ENCODE data around the gene HNRNPAB. TPM values are rescaled to one million over a fixed set of nuclear protein-coding genes. Genes with fewer than 3 reads are reported as not detected.

The HNRNPAB gene
- total RNA-seq, 1 donor from 2014 or later = 393 TPM

- Mint-ChIP-seq H3K4me3 (ENCODE audit: low read depth) (no peak overlapping the region), H3K27me3 (ENCODE audit: low read depth) (no peaks in the 10 kb centered on the region), H3K27ac (no peak overlapping the region), H3K9me3 (no peaks in the 10 kb centered on the region), H3K36me3 (ENCODE audit: low read depth) (peaks cover 92% of the 10 kb centered on the region), H3K4me1 (ENCODE audit: low read depth) (peaks cover 27% of the 10 kb centered on the region)
- intact Hi-C loops (cut with micrococcal nuclease) = loop anchor here (10.0 kb wide), 2 partner anchors 615 to 1205 kb away; partner anchors contain the start of genes TMED9 and UIMC1
- DNase-seq (ENCODE audit: low spot score) = no peak
Measured at GRCh38 chr5:178209334-178210072, 5.2 kb downstream of the HNRNPAB start.

DNA sequence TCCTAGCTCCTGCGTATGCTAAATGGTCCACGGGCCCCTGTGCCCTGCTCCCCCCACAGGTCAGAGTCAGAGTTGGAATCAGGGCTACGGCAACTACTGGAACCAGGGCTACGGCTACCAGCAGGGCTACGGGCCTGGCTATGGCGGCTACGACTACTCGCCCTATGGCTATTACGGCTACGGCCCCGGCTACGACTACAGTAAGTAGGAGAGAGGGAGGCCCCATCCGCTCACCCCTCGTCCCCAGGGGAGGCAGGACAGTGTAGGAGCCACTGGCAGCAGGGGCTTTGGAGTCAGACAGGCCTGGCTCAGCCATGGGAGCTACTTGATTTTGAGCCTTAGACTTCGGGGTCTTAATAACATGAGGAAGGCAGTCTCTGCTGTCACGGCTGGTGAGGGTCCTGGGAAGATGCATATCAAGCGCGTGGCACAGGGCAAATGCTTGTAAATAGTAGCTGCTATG lies 5.8 kb downstream of the HNRNPAB start:
- intact Hi-C loops (cut with micrococcal nuclease) = no loop called here
- Mint-ChIP-seq H3K27me3 (ENCODE audit: low read depth) (no peaks in the 10 kb centered on the region), H3K4me1 (ENCODE audit: low read depth) (peaks cover 27% of the 10 kb centered on the region), H3K27ac (peak overlapping the region; percentile 22), H3K9me3 (no peaks in the 10 kb centered on the region), H3K36me3 (ENCODE audit: low read depth) (peaks cover 98% of the 10 kb centered on the region), H3K4me3 (ENCODE audit: low read depth) (no peak overlapping the region)
- DNase-seq (ENCODE audit: low spot score) = no peak

- Mint-ChIP-seq H3K27ac (no peak overlapping the region), H3K9me3 (no peaks in the 10 kb centered on the region), H3K4me1 (ENCODE audit: low read depth) (peaks cover 27% of the 10 kb centered on the region), H3K27me3 (ENCODE audit: low read depth) (no peaks in the 10 kb centered on the region), H3K36me3 (ENCODE audit: low read depth) (peaks cover 98% of the 10 kb centered on the region), H3K4me3 (ENCODE audit: low read depth) (no peak overlapping the region)
- no peak for DNase-seq (ENCODE audit: low spot score)
- intact Hi-C loops (cut with micrococcal nuclease) = no loop called here
Measured at GRCh38 chr5:178210686-178211085, 6.4 kb downstream of the HNRNPAB start.

DNA sequence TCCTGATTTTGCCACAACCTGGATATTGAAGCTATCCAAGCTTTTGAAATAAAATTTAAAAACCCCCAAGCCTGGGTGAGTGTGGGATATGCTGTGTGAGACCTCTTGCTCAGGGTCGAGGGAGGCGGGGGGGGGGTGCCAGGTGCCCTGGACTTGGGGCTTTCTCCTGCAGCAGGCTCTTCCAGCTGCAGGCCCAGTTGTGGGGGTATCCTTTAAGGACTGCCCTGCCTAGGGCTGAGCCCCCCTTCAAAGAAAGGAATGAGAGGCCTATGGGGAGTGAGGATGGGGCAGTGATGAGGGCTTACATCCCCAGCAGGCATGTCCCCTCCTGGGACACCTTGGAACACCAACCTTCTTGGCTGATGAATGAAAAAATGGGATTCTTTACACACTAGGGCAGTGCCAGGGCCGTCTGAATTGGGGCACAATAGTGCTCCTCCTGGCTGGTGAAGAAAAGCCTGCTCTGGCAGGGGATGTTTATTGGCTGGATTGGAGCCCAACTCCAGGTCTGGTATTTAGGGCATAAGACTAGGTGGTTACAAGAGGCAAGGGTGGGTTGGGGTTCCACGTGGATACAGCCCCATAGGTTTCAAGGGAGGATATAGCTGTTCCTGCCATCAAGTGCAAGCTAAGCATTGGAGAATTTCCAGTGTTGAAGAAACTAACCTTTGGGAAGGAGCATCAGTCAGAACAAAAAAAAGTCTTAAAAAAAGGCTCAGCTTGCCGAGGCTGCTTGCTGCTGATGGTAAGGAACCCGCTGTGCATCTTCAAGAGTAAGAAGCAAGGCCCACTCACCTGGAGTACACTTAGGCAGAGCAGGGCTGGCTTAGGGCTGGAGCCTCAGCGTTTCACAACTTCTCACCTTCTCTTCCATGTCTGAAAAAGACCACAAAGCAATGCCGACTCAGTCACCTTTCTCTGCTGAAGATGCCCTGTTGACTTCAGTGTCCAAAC lies 7.0 kb downstream of the HNRNPAB start:
- Mint-ChIP-seq H3K27ac (no peak overlapping the region), H3K4me1 (ENCODE audit: low read depth) (peaks cover 23% of the 10 kb centered on the region), H3K4me3 (ENCODE audit: low read depth) (no peak overlapping the region), H3K36me3 (ENCODE audit: low read depth) (peaks cover 97% of the 10 kb centered on the region), H3K27me3 (ENCODE audit: low read depth) (no peaks in the 10 kb centered on the region), H3K9me3 (no peaks in the 10 kb centered on the region)
- intact Hi-C loops (cut with micrococcal nuclease) = no loop called here
- no peak for DNase-seq (ENCODE audit: low spot score)

GRCh38 chr5:178212241-178213002 lies 8.1 kb downstream of the HNRNPAB start:
- Mint-ChIP-seq H3K36me3 (ENCODE audit: low read depth) (peaks cover 92% of the 10 kb centered on the region), H3K9me3 (no peaks in the 10 kb centered on the region), H3K27me3 (ENCODE audit: low read depth) (no peaks in the 10 kb centered on the region), H3K27ac (no peak overlapping the region), H3K4me1 (ENCODE audit: low read depth) (peaks cover 16% of the 10 kb centered on the region), H3K4me3 (ENCODE audit: low read depth) (no peak overlapping the region)
- intact Hi-C loops (cut with micrococcal nuclease) = no loop called here
- no peak for DNase-seq (ENCODE audit: low spot score)

- Mint-ChIP-seq H3K4me3 (ENCODE audit: low read depth) (no peak overlapping the region), H3K36me3 (ENCODE audit: low read depth) (peaks cover 86% of the 10 kb centered on the region), H3K4me1 (ENCODE audit: low read depth) (peaks cover 13% of the 10 kb centered on the region), H3K9me3 (no peaks in the 10 kb centered on the region), H3K27me3 (ENCODE audit: low read depth) (no peaks in the 10 kb centered on the region), H3K27ac (no peak overlapping the region)
- no peak for DNase-seq (ENCODE audit: low spot score)
- intact Hi-C loops (cut with micrococcal nuclease) = no loop called here
Measured at GRCh38 chr5:178213003-178213461, 8.7 kb downstream of the HNRNPAB start.

DNA sequence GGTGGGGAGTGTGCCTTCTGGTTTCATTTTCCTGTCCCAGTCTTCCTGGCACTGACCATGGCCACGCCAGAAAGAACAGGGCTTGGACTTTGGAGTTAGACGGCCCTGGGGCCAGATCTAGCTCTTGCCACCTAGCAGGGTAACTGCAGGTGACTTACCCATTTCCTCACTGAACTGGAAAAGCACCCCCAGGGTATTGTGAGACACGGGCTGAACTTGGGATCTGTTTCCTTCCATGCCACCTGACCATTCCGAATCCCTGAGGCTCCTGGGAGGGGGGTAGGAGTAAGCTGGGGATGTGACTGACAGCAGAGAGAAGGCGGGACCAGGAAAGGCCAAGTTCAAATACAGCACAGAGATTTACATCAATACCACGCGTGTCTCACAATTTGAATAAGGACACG lies 9.4 kb downstream of the HNRNPAB start:
- intact Hi-C loops (cut with micrococcal nuclease) = no loop called here
- H3K9me3 Mint-ChIP-seq = no peaks in the 10 kb centered on the region
- H3K36me3 Mint-ChIP-seq (ENCODE audit: low read depth) = peaks cover 86% of the 10 kb centered on the region
- H3K27ac Mint-ChIP-seq = no peak overlapping the region
- no peak overlapping the region for H3K4me3 Mint-ChIP-seq (ENCODE audit: low read depth)
- peaks cover 10% of the 10 kb centered on the region for H3K4me1 Mint-ChIP-seq (ENCODE audit: low read depth)
- no peaks in the 10 kb centered on the region for H3K27me3 Mint-ChIP-seq (ENCODE audit: low read depth)
- DNase-seq (ENCODE audit: low spot score) = no peak

DNA sequence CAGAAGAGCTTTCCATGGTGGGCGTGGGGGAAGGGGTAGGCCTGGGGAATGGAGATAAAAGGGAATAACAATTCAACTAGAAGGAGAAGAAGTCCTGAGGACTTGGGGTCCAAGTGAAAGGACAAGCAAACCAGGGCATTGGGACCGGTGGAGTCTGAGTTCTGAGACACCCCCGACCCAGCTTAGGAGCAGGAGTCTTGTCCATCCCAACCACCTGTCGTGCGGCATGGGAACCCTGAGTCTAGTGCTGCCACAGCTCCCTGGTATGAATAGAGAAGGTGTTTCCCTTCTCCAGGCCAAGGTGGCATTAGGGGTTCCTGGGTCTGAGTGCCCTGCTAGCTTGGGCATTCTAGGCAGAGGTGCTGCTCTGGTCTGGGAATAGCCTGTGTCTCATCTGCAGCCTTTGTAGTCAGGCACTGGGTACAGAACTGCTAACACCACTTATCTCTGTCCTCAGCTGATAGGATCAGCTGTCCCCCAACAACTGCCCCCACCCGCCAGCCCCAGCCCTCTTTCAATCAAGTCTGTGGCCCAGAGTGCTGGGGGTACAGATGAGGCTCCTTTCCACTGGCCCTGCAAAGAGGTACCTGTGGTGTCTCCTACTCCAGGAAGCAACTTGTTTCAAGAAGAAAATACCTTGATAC lies 9.9 kb downstream of the HNRNPAB start:
- no peaks in the 10 kb centered on the region for H3K27me3 Mint-ChIP-seq (ENCODE audit: low read depth)
- DNase-seq (ENCODE audit: low spot score) = no peak
- no peaks in the 10 kb centered on the region for H3K9me3 Mint-ChIP-seq
- H3K4me3 Mint-ChIP-seq (ENCODE audit: low read depth) = no peak overlapping the region
- peaks cover 86% of the 10 kb centered on the region for H3K36me3 Mint-ChIP-seq (ENCODE audit: low read depth)
- no peak overlapping the region for H3K27ac Mint-ChIP-seq
- peaks cover 6% of the 10 kb centered on the region for H3K4me1 Mint-ChIP-seq (ENCODE audit: low read depth)
- intact Hi-C loops (cut with micrococcal nuclease) = no loop called here

DNA sequence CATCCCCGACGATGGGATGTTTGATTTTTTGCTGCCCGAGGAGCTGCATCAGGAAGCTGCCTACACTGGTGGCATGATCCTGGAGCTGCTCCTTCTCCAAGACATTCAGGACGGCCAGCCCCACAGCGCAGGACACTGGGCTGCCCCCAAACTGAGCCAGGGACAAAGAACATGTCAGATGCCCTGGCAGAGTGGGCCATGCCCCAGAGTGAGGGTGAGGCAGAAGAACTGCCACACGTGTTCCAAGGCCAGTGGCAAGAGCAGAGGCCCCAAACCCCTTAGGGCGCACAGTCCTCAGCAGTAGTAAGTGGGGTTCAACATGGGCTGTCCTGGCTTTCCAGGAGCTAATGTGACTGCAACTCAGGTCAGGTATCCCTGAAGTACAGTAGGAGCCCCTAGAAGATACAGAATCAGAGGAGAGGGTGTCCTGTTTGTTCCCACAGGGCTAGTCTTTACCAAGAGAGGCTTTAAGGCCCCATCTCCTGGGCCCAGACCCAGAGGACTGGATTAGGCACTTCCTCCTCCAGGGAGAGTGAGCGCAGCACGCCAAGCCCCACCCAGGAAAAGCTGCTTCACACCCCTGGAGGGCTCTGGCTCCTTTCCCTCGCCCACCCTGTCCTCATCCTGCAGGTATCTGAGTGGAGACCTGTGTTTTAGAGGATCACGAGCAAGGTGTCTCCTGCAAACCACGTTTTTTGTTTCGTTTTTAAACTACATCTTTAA lies 11.1 kb downstream of the HNRNPAB start:
- intact Hi-C loops (cut with micrococcal nuclease) = no loop called here
- Mint-ChIP-seq H3K4me3 (ENCODE audit: low read depth) (no peak overlapping the region), H3K27ac (peak overlapping the region; percentile 39), H3K4me1 (ENCODE audit: low read depth) (peaks cover 3% of the 10 kb centered on the region), H3K36me3 (ENCODE audit: low read depth) (peaks cover 82% of the 10 kb centered on the region), H3K27me3 (ENCODE audit: low read depth) (no peaks in the 10 kb centered on the region), H3K9me3 (no peaks in the 10 kb centered on the region)
- DNase-seq (ENCODE audit: low spot score) = no peak

- H3K36me3 Mint-ChIP-seq (ENCODE audit: low read depth) = peaks cover 80% of the 10 kb centered on the region
- H3K27me3 Mint-ChIP-seq (ENCODE audit: low read depth) = no peaks in the 10 kb centered on the region
- H3K27ac Mint-ChIP-seq = peak overlapping the region; percentile 25
- no peak overlapping the region for H3K4me3 Mint-ChIP-seq (ENCODE audit: low read depth)
- intact Hi-C loops (cut with micrococcal nuclease) = no loop called here
- no peaks in the 10 kb centered on the region for H3K9me3 Mint-ChIP-seq
- DNase-seq (ENCODE audit: low spot score) = no peak
- peaks cover 3% of the 10 kb centered on the region for H3K4me1 Mint-ChIP-seq (ENCODE audit: low read depth)
Measured at GRCh38 chr5:178216088-178216534, 11.8 kb downstream of the HNRNPAB start.

DNA sequence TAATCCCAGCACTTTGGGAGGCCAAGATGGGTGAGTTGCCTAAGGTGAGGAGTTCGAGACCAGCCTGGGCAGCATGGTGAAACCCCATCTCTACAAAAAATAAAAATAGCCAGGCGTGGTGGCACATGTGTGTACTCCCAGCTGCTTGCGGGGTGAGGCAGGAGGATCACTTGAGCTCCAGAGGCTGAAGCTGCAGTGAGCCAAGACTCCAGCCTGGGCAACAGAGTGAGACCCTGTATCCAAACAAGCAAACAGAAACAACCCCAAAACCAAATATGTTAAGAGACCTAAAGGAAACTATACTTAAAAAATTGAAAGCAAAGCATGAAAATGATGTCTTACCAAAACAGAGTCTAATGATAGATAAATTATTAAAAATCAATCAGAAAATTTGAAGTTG lies 12.4 kb downstream of the HNRNPAB start:
- peaks cover 7% of the 10 kb centered on the region for H3K4me1 Mint-ChIP-seq (ENCODE audit: low read depth)
- peaks cover 80% of the 10 kb centered on the region for H3K36me3 Mint-ChIP-seq (ENCODE audit: low read depth)
- no peaks in the 10 kb centered on the region for H3K9me3 Mint-ChIP-seq
- intact Hi-C loops (cut with micrococcal nuclease) = no loop called here
- H3K27me3 Mint-ChIP-seq (ENCODE audit: low read depth) = no peaks in the 10 kb centered on the region
- no peak for DNase-seq (ENCODE audit: low spot score)
- no peak overlapping the region for H3K27ac Mint-ChIP-seq
- H3K4me3 Mint-ChIP-seq (ENCODE audit: low read depth) = no peak overlapping the region
